Measurements from ENCODE around the gene TYROBP.
"Not testable (repeated sequence)": the region's sequence is repeated elsewhere in the genome, so short reads cannot be mapped to it uniquely, and the experiment has no call there.

Gene TYROBP

GRCh38 chr19:35901854-35902661 lies 6.0 kb downstream of the TYROBP start, which contains the start of gene HCST:
Gene HCST, plus strand, starts transcription at chr19:35902529. Its CDS starts 65 bp downstream, at chr19:35902594.
- DNase-seq (ENCODE audit: low read depth in 4 of 4, low spot score in 1 of 4): no peak

GRCh38 chr19:35901055-35901644 lies 6.9 kb downstream of the TYROBP start:
- DNase-seq (ENCODE audit: low read depth in 4 of 4, low spot score in 1 of 4): no peak

DNA sequence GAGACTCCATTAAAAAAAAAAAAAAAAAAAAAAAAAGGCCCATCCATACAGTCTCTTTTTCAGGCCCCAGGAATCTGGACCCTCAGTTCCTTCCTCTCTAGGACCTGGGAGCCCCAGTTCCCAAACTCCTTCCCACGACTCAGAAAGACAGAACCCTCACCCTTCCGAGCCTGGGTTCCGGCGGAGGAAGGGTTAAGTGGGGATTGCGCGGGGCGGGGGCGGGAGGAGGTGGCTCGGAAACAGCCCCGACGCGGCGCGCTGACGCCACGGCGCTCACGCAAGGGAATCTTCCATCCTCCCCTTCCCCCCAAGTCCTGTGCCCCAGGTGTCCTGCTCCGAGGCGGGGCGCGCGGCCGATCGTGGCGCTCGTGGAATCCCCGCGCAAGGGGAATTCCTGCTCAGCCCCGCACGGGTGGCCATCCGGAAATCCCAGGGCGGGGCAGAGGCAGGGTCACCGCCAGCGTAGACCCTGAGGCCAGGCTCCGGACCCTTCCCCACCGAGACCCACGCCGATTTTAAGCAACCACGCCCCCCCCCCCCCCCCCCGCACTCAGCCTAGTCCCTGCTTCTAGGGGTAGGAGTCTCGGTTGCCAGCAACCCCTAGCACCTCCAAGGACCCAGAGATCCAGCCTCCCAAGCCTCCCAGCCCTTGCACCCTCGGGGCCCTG lies 8.4 kb downstream of the TYROBP start:
- peak; percentile 69 to 84 (median 76) for DNase-seq (ENCODE audit: low read depth in 4 of 4, low spot score in 1 of 4)

- no peak for DNase-seq (ENCODE audit: low read depth in 4 of 4, low spot score in 1 of 4)
These were observed 9.6 kb downstream of the TYROBP start for GRCh38 chr19:35898499-35898809.

DNA sequence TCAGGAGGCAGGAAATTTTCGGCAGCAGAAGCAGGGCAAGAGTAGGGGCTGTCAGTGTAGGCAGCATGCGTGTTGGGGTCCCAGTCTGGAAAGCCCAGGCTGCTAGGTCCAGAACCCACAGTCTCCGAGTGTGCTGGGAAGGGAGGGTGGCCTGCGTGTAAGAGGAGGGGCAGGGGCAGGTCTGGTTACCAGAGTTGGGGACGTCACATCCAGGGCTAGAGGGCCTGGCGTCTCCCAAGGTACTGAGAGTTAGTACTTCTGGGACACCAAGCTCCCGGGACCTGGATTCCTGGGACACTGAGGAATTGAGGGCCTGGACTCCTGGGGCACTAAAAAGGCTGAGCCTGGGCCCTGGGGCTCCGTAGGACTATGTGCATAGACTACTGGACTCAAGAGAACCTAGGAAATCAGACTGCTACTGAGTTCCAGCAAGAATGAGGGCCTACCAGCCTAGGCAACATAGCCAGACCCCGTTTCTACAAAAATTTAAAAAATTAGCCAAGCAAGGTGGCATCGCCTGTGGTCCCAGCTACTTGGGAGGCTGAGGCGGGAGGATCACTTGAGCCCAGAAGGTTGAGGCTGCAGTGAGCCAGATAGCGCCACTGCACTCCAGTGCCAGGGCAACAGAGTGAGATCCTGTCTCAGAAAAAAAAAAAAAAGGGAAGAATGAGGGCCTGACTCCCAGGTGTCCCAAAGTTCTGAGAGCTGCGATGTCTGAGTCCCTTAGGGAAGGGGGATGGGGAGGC lies 10.2 kb downstream of the TYROBP start:
- no peak for DNase-seq (ENCODE audit: low read depth in 4 of 4, low spot score in 1 of 4)

- DNase-seq (ENCODE audit: low read depth in 4 of 4, low spot score in 1 of 4): no peak
These were observed 11.5 kb downstream of the TYROBP start for GRCh38 chr19:35896643-35897040.

- DNase-seq (ENCODE audit: low read depth in 4 of 4, low spot score in 1 of 4): no peak
These were observed 12.0 kb downstream of the TYROBP start for GRCh38 chr19:35895911-35896642.

GRCh38 chr19:35894342-35894741 lies 13.8 kb downstream of the TYROBP start:
- DNase-seq (ENCODE audit: low read depth in 4 of 4, low spot score in 1 of 4): no peak

DNA sequence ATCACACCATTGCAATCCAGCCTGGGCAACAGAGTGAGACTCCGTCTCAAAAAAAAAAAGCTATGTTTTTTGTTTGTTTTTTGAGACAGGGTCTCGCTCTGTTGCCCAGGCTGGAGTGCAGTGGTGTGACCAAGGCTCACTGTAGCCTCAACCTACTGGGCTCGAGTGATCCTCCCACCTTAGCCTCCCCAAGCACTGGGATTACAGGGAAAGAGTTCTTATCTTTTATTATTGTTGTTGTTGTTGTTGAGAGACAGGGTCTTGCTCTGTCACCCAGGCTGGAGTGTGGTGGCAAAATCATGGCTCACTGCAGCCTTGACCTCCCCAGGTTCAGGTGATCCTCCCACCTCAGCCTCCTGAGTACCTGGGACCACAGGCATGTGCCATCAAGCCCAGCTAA lies 16.3 kb downstream of the TYROBP start:
- DNase-seq (ENCODE audit: low read depth in 4 of 4, low spot score in 1 of 4): not testable (repeated sequence)

DNA sequence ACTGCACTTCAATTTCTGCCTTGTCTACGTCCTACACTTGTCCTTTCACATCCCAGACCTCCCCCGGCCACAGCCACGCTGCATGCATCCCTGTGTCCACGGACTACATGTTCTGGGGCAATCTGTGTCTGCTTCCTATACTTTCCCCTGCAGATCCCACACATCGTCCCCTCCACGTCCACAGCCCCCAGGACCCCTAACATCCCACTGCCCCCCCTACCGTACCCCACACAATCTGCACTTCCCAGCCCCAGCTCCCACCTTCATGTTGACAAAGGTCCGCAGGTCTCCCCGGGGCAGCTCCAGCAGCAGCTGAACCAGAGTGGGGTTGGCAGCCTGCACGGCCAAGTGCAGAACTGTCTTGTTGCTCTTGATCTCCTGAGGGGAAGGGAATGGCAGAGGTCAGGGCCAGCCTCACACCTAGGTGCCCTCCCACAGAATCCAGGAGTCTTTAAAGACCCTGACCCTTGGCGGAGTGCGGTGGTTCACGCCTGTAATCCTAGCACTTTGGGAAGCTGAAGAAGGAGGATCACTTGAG lies 17.9 kb downstream of the TYROBP start:
- DNase-seq (ENCODE audit: low read depth in 4 of 4, low spot score in 1 of 4): no peak

GRCh38 chr19:35889370-35890112 lies 18.6 kb downstream of the TYROBP start:
- no peak for DNase-seq (ENCODE audit: low read depth in 4 of 4, low spot score in 1 of 4)

DNA sequence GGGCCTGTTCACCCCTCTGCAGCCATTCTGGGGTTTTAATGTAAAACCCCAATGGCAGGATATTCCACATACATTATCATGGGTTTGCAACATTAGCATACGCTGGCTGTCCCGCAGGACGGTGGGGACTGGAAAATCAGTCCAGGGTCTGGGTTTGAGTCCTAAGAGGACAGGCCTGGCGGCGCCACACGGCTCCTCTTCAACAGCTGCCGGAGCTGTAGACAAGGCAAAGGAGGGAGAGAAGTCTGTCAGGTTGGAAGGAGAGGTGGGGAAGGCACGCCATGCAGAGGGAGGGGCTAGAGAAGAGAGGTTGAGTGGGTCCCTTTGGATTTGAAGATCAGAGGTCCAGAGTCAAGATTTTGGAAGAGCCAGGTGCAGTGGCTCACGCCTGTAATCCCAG lies 19.7 kb downstream of the TYROBP start:
- no peak for DNase-seq (ENCODE audit: low read depth in 4 of 4, low spot score in 1 of 4)

DNA sequence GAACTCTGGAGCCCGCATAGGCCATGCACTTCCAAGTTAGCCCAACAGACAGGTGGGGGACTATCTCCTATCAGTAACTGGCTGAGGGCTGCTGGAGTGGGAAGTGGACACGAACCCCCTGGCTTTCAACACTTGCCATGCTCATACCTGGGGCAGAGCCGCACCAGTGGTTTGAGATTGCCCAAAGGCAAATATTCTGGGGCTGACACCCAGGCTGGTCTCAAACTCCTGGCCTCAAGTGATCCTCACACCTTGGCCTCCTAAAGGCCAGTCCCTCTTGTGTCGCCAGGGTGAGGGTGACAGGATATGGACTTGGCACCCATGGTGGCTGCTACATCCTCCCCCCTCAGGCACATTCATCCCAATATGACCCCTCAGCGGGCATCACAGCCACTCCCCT lies 20.9 kb downstream of the TYROBP start:
- no peak for DNase-seq (ENCODE audit: low read depth in 4 of 4, low spot score in 1 of 4)

GRCh38 chr19:35885904-35886303 lies 22.2 kb downstream of the TYROBP start:
- no peak for DNase-seq (ENCODE audit: low read depth in 4 of 4, low spot score in 1 of 4)

- no peak for DNase-seq (ENCODE audit: low read depth in 4 of 4, low spot score in 1 of 4)
These were observed 22.8 kb downstream of the TYROBP start for GRCh38 chr19:35885225-35885738.

GRCh38 chr19:35883882-35884281 lies 24.2 kb downstream of the TYROBP start:
- DNase-seq (ENCODE audit: low read depth in 4 of 4, low spot score in 1 of 4): no peak

DNA sequence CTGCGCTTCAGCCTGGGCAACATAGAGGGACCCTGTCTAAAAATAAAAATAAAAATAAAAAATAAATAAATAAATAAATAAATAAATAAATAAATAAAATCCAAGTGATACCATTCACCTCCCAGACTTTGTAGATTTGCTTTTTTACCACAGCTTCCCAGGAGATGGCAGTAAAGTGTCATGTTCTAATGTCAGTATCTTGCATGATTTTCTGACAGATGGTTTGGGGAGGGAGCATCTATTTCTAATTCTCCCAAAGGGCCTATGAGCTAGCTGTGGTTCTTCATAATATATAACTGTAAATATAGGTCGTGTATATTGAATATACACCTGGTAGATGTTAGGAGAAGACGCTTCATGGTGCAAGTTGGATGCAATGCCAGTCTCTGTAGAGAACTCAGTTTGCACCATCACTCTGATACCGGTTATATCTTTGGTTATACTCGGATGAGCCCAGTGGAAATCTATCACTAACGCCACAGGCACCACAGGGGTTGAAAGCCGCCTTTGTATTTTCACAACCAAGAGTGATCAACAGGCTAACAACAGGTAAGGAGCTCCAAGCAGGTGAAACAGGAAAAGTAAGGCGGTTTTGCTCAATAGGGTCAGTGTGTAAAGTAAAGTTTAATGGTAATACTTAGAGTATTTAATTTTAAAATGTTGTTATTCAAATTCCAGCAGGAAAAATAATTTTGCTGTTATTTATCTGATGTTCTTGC lies 25.8 kb downstream of the TYROBP start:
- no peak for DNase-seq (ENCODE audit: low read depth in 4 of 4, low spot score in 1 of 4)

GRCh38 chr19:35879770-35880317 lies 28.3 kb downstream of the TYROBP start:
- DNase-seq (ENCODE audit: low read depth in 4 of 4, low spot score in 1 of 4): peak in 2 of 4 experiments; percentile 64 to 81

DNA sequence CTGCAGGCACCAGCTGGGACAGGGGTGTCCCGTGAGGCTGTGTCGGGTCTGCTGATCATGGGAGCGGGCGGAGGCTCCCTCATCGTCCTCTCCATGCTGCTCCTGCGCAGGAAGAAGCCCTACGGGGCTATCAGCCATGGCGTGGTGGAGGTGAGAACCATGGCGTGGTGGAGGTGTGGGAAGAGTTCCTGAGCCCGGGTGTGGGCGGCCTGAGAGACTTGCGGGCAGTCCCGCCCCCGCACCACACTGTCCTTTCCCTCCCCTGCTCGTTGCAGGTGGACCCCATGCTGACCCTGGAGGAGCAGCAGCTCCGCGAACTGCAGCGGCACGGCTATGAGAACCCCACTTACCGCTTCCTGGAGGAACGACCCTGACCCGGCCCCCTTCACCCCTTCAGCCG lies 29.0 kb downstream of the TYROBP start:
- DNase-seq (ENCODE audit: low read depth in 4 of 4, low spot score in 1 of 4): no peak
